Limb (tissue), 2 donors: Measurements from ENCODE around the gene VTN.
A peak's percentile ranks its signal among the peaks of the same experiment; 100 is the strongest.

Experiments used
- DNase-seq, 2 donors: peaks; one replicate each; pipeline ENCODE4 v3.0.0-alpha.2; 2016; ENCODE audit errors: extremely low spot score in 2 of 2

Gene VTN

GRCh38 chr17:28320215-28321061 lies 49.7 kb downstream of the VTN start:
- DNase-seq, result no peak

GRCh38 chr17:28319598-28319935 lies 50.5 kb downstream of the VTN start:
- DNase-seq, result no peak

GRCh38 chr17:28318759-28319597 lies 51.1 kb downstream of the VTN start, which contains the start of gene TMEM97:
Gene TMEM97, plus strand, starts transcription at chr17:28319200. Its CDS starts 40 bp downstream, at chr17:28319240.
- peak; percentile 96 to 98 for DNase-seq

DNA sequence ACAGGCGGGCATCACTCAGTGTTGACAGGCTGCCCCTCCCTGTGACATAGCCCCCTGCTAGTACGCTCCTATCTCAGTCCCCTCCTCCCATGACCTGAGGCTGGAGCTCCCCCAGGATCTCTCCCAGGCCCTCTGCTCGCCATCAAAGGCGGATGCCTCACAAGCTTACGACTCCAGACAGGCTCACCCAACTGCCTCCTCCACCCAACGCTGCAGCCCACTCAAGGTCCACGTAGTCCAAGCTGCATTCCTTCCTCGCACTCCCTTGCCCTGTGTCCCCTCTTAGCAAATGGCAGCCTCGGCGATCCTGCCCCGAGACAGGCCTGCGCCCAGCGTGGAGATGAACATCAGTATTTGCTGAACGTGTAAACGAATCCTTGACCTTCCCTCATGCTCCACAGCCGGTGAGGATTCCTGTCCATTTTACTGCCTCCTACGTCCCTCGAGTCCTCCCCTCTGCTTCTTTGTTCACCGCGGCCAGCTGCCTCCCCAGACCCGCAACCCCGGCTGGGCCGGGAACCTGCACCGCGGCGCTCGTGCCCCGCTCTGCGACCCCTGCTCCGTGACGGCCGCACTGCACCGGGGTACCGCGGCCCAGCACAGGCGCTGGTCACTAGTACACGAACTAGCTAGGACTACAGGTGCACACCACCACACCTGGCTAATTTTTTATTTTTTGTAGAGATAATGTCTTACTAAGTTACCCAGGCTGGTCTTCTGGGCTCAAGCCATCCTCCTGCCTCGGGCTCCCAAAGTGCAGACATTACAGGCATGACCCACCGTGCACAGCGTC lies 51.9 kb downstream of the VTN start:
- DNase-seq, result no peak
